GM19023 (cell line): Measurements from ENCODE around the gene PCSK1N.

Experiments
- ATAC-seq: cut with Tn5 transposase; IDR thresholded peaks from one replicate; pipeline ENCODE4 v1.9.1; 2021; ENCODE audit warnings: mild to moderate bottlenecking, moderate library complexity; ENCODE audit not compliant: unreplicated experiment

Gene PCSK1N

GRCh38 chrX:48791063-48791820 lies 44.2 kb downstream of the PCSK1N start:
- no peak for ATAC-seq

- ATAC-seq = no peak
Observed at GRCh38 chrX:48790477-48790876, 44.9 kb downstream of the PCSK1N start.

GRCh38 chrX:48789366-48790220 lies 45.8 kb downstream of the PCSK1N start:
- no peak for ATAC-seq

GRCh38 chrX:48787505-48788443 lies 47.6 kb downstream of the PCSK1N start:
- ATAC-seq = no peak

GRCh38 chrX:48786825-48787504 lies 48.4 kb downstream of the PCSK1N start:
- ATAC-seq = no peak

- no peak for ATAC-seq
Observed at GRCh38 chrX:48786341-48786800, 49.0 kb downstream of the PCSK1N start, which contains the start of gene GATA1. Gene GATA1 (plus strand): TSS chrX:48786590. CDS start chrX:48791110, 4,520 bp downstream.

GRCh38 chrX:48785540-48786214 lies 49.7 kb downstream of the PCSK1N start:
- ATAC-seq = no peak

- no peak for ATAC-seq
Observed at GRCh38 chrX:48785186-48785539, 50.2 kb downstream of the PCSK1N start.

GRCh38 chrX:48784726-48785125 lies 50.7 kb downstream of the PCSK1N start:
- no peak for ATAC-seq

GRCh38 chrX:48782795-48783194 lies 52.6 kb downstream of the PCSK1N start:
- no peak for ATAC-seq

GRCh38 chrX:48782216-48782615 lies 53.2 kb downstream of the PCSK1N start:
- ATAC-seq = no peak

- no peak for ATAC-seq
Observed at GRCh38 chrX:48781705-48782104, 53.7 kb downstream of the PCSK1N start.
